CD14-positive monocyte (primary cell): ENCODE data around the gene S100A14. TPM values are rescaled to one million over a fixed set of nuclear protein-coding genes. Genes with fewer than 3 reads are reported as not detected.
A peak's percentile ranks its signal among the peaks of the same experiment; 100 is the strongest.

ENCODE experiments used
- DNase-seq, 3 donors: peaks; one replicate each; pipeline ENCODE4 v3.0.0-alpha.2; 2011 to 2022
- H2AFZ ChIP-seq: 2 replicates; pipeline ENCODE4 v1.6.0; 2012; ENCODE audit warnings: mild to moderate bottlenecking, low read depth, low read length, inconsistent platforms; ENCODE audit not compliant: insufficient read depth, poor library complexity, severe bottlenecking
- H3K27ac ChIP-seq, 2 donors: 1 replicate in 1 of 2; 2 replicates in 1 of 2; pipeline ENCODE4 v1.5.1; 2012 to 2013; ENCODE audit warnings: low read length in 2 of 2, control low read depth in 1 of 2, inconsistent platforms in 1 of 2, low read depth in 1 of 2, mild to moderate bottlenecking in 1 of 2
- H3K27me3 ChIP-seq, 2 donors: one replicate each; pipeline versions ENCODE4 v1.6.0 to v1.6.1; 2011 to 2013; ENCODE audit warnings: low read length in 2 of 2; ENCODE audit not compliant: control insufficient read depth in 2 of 2, insufficient read depth in 2 of 2
- H3K36me3 ChIP-seq, 2 donors: replicated peaks in 1 of 2; 1 replicate in 1 of 2; 2 replicates in 1 of 2; pipeline versions ENCODE4 v1.5.1 to v1.6.1; 2012 to 2013; ENCODE audit warnings: low read length in 2 of 2, control low read depth in 1 of 2, inconsistent platforms in 1 of 2, mild to moderate bottlenecking in 1 of 2; ENCODE audit not compliant: insufficient read depth in 2 of 2, control insufficient read depth in 1 of 2
- H3K4me1 ChIP-seq, 2 donors: 1 replicate in 1 of 2; 2 replicates in 1 of 2; pipeline versions ENCODE4 v1.5.1 to v1.6.1; 2012 to 2013; ENCODE audit warnings: low read length in 2 of 2, control low read depth in 1 of 2, inconsistent platforms in 1 of 2, mild to moderate bottlenecking in 1 of 2, moderate library complexity in 1 of 2; ENCODE audit not compliant: insufficient read depth in 2 of 2, control insufficient read depth in 1 of 2
- H3K4me2 ChIP-seq: replicated peaks from 2 replicates; pipeline ENCODE3; 2012; ENCODE audit warnings: low read length, moderate library complexity, mild to moderate bottlenecking; ENCODE audit not compliant: poor library complexity, severe bottlenecking; ENCODE audit errors: extremely low read depth
- H3K4me3 ChIP-seq, 3 experiments: fragments of 200-600 bp in 1 of 3; sonication (generic) in 1 of 3; replicated peaks in 1 of 3; 1 replicate in 2 of 3; 2 replicates in 1 of 3; pipeline ENCODE4 v1.5.1; 2011 to 2013; ENCODE audit warnings: low read length in 3 of 3, mild to moderate bottlenecking in 3 of 3, control low read depth in 2 of 3, low read depth in 2 of 3, inconsistent platforms in 1 of 3, moderate library complexity in 1 of 3
- H3K79me2 ChIP-seq: 2 replicates; pipeline ENCODE4 v1.6.0; 2012; ENCODE audit warnings: mild to moderate bottlenecking, control low read depth, inconsistent platforms, low read length, moderate library complexity; ENCODE audit not compliant: insufficient read depth
- H3K9ac ChIP-seq: 2 replicates; pipeline ENCODE4 v1.6.0; 2017; ENCODE audit warnings: low read length, mild to moderate bottlenecking; ENCODE audit not compliant: insufficient read depth, poor library complexity, severe bottlenecking
- H3K9me3 ChIP-seq, 2 donors: replicated peaks in 1 of 2; 1 replicate in 1 of 2; 2 replicates in 1 of 2; pipeline versions ENCODE4 v1.5.1 to v1.6.1; 2012 to 2013; ENCODE audit warnings: low read length in 2 of 2, control low read depth in 1 of 2; ENCODE audit not compliant: control insufficient read depth in 1 of 2, insufficient read depth in 1 of 2
- H4K20me1 ChIP-seq: 2 replicates; pipeline ENCODE4 v1.6.0; 2012; ENCODE audit warnings: mild to moderate bottlenecking, low read length, control low read depth, moderate library complexity; ENCODE audit not compliant: insufficient read depth
- H3K27ac Mint-ChIP-seq, 7 donors: one replicate each; pipeline ENCODE4 v1.8.0; 2020; ENCODE audit warnings: mild to moderate bottlenecking in 7 of 7, mixed read lengths in 7 of 7, moderate library complexity in 6 of 7, inconsistent platforms in 2 of 7
- H3K27me3 Mint-ChIP-seq, 3 donors: one replicate each; pipeline ENCODE4 v1.8.0; 2021 to 2022; ENCODE audit warnings: low read depth in 3 of 3, mild to moderate bottlenecking in 3 of 3, mixed read lengths in 3 of 3, moderate library complexity in 3 of 3, inconsistent platforms in 1 of 3
- H3K36me3 Mint-ChIP-seq, 2 donors: one replicate each; pipeline ENCODE4 v1.8.0; 2020; ENCODE audit warnings: mixed read lengths in 2 of 2, inconsistent platforms in 1 of 2, mild to moderate bottlenecking in 1 of 2
- H3K4me1 Mint-ChIP-seq: one replicate; pipeline ENCODE4 v1.8.0; 2020; ENCODE audit warnings: mild to moderate bottlenecking, mixed read lengths
- H3K4me3 Mint-ChIP-seq, 2 donors: one replicate each; pipeline ENCODE4 v1.8.0; 2020; ENCODE audit warnings: mild to moderate bottlenecking in 2 of 2, mixed read lengths in 2 of 2, moderate library complexity in 1 of 2
- H3K9me3 Mint-ChIP-seq, 7 donors: one replicate each; pipeline ENCODE4 v1.8.0; 2020 to 2022; ENCODE audit warnings: mixed read lengths in 7 of 7, mild to moderate bottlenecking in 6 of 7, moderate library complexity in 6 of 7, inconsistent platforms in 2 of 7
- CTCF ChIP-seq: fragments of 200-600 bp; IDR thresholded peaks from one replicate; pipeline ENCODE4 v1.8.0; 2022; ENCODE audit warnings: antibody characterized with exemption, mild to moderate bottlenecking
- WGBS: methylation state at CpG from one replicate; pipeline ENCODE4 v1.1.5; 2013; ENCODE audit warnings: missing lambda C conversion rate; ENCODE audit not compliant: insufficient coverage; 5-methylcytosine and 5-hydroxymethylcytosine counted together
- intact Hi-C, 2 donors: fragments of 100-400 bp; cut with micrococcal nuclease; formaldehyde crosslinking; loops; one replicate each; pipeline versions ENCODE4 v1.15.0 to v1.15.1; 2023
- polyA plus RNA-seq, 3 donors: library from polyadenylated mRNA; depleted of rRNA in 1 of 3; unstranded in 2 of 3; stranded (reverse) in 1 of 3; fragments of 300-500 nt in 2 of 3; fragments of >200 nt in 1 of 3; fragmentation: Illumina TruSeq in 2 of 3; gene quantifications; 1 replicate in 2 of 3; 2 replicates in 1 of 3; pipeline ENCODE4 v1.2.3, GENCODE V29; 2012 to 2021

The S100A14 gene
- polyA plus RNA-seq, 3 donors: 0.08 TPM; not detected in 2

GRCh38 chr1:153643100-153643499 is 27.0 kb upstream of the S100A14 start:
- no peak for TF ChIP-seq CTCF
- peaks cover 77 to 86% of the 10 kb centered on the region in 2 donors for H3K36me3 Mint-ChIP-seq
- Histone ChIP-seq H3K4me2 (no peak overlapping the region), H3K36me3 (peaks cover 76 to 83% of the 10 kb centered on the region in 2 donors), H4K20me1 (peaks cover 69% of the 10 kb centered on the region), H3K79me2 (peaks cover 77% of the 10 kb centered on the region), H3K27ac (no peak overlapping the region), H3K27me3 (no peaks in the 10 kb centered on the region), H2AFZ (no peak overlapping the region), H3K4me1 (peaks cover 28 to 34% of the 10 kb centered on the region in 2 donors), H3K9ac (no peak overlapping the region), H3K4me3 (no peak overlapping the region), H3K9me3 (no peaks in the 10 kb centered on the region)
- intact Hi-C loops: no loop called here
- H3K4me3 Mint-ChIP-seq: no peak overlapping the region
- H3K27ac Mint-ChIP-seq: peak overlapping the region in 3 of 7 donors; percentile 20 to 55 (median 22)
- DNase-seq: no peak
- peaks cover 0 to 2% (median 0%) of the 10 kb centered on the region in 3 donors for H3K27me3 Mint-ChIP-seq
- H3K9me3 Mint-ChIP-seq: peaks cover 0 to 2% (median 0%) of the 10 kb centered on the region in 7 donors
- whole genome bisulfite sequencing: 100% methylated on average over 1 of the region's 11 CpGs
- H3K4me1 Mint-ChIP-seq: peaks cover 39% of the 10 kb centered on the region

- Histone ChIP-seq H3K4me1 (peaks cover 19 to 25% of the 10 kb centered on the region in 2 donors), H3K9me3 (no peaks in the 10 kb centered on the region), H3K36me3 (peaks cover 84 to 92% of the 10 kb centered on the region in 2 donors), H3K9ac (no peak overlapping the region), H3K79me2 (peaks cover 87% of the 10 kb centered on the region), H3K27me3 (no peaks in the 10 kb centered on the region), H3K4me2 (no peak overlapping the region), H2AFZ (no peak overlapping the region), H3K4me3 (no peak overlapping the region), H3K27ac (peak overlapping the region in 1 of 2 donors; percentile 32), H4K20me1 (peaks cover 79% of the 10 kb centered on the region)
- Mint-ChIP-seq H3K4me1 (peaks cover 33% of the 10 kb centered on the region), H3K9me3 (no peaks in the 10 kb centered on the region), H3K36me3 (peaks cover 80 to 95% of the 10 kb centered on the region in 2 donors), H3K27ac (peak overlapping the region in 1 of 7 donors; percentile 58), H3K4me3 (no peak overlapping the region), H3K27me3 (peaks cover 0 to 2% (median 0%) of the 10 kb centered on the region in 3 donors)
- no peak for DNase-seq
- no peak for TF ChIP-seq CTCF
- intact Hi-C loops: no loop called here
- 100% methylated on average over 4 of the region's 11 CpGs for WGBS
These were observed 26.0 kb upstream of the S100A14 start for GRCh38 chr1:153642161-153642560.
